Prostate gland (tissue), 2 donors: ENCODE measurements around the gene CENPX. TPM values are rescaled to one million over a fixed set of nuclear protein-coding genes. Genes with fewer than 3 reads are reported as not detected.

Experiments
- DNase-seq: peaks from one replicate; pipeline ENCODE4 v3.0.0-alpha.2; 2019; ENCODE audit warnings: low spot score
- H3K27ac ChIP-seq, 2 donors: fragments of 200-600 bp; sonication (generic); 2 replicates each; pipeline ENCODE4 v1.5.1; 2017 to 2019
- H3K27me3 ChIP-seq: fragments of 200-600 bp; sonication (generic); replicated peaks from 2 replicates; pipeline ENCODE4 v1.5.1; 2019; ENCODE audit not compliant: insufficient read depth
- H3K36me3 ChIP-seq, 2 donors: fragments of 200-600 bp; sonication (generic); 1 replicate in 1 of 2; 2 replicates in 1 of 2; pipeline versions ENCODE4 v1.5.1 to v1.8.1; 2017 to 2019
- H3K4me1 ChIP-seq: fragments of 200-600 bp; sonication (generic); replicated peaks from 2 replicates; pipeline ENCODE4 v1.5.1; 2019
- H3K4me3 ChIP-seq, 2 donors: fragments of 200-600 bp; sonication (generic); 2 replicates each; pipeline ENCODE4 v1.5.1; 2017 to 2019
- H3K9me3 ChIP-seq: fragments of 200-600 bp; sonication (generic); 2 replicates; pipeline ENCODE4 v1.5.1; 2017
- POLR2A ChIP-seq: fragments of 450-650 bp; IDR thresholded peaks from one replicate; pipeline ENCODE4 v1.6.1; 2016; ENCODE audit warnings: antibody characterized with exemption, mild to moderate bottlenecking
- POLR2AphosphoS5 ChIP-seq: sonication (generic); formaldehyde crosslinking; IDR thresholded peaks from one replicate; pipeline ENCODE4 v1.6.1; 2017; ENCODE audit warnings: antibody characterized with exemption
- WGBS: methylation state at CpG from one replicate; pipeline ENCODE4 v1.1.5; 2018; 5-methylcytosine and 5-hydroxymethylcytosine counted together
- intact Hi-C: fragments of 100-400 bp; cut with DNase I; formaldehyde crosslinking; loops from one replicate; pipeline ENCODE4 v1.14.2; 2022
- total RNA-seq, 2 donors: library from RNA; depleted of rRNA; stranded (reverse); fragments of >200 nt; gene quantifications; one replicate each; pipeline ENCODE4 v1.1.0, GENCODE V29; 2016
- TF ChIP-seq, protein P1 (sequence below), 4 experiments: fragments of 200-600 bp in 2 of 4; fragments of 450-650 bp in 2 of 4; sonication (generic) in 2 of 4; IDR thresholded peaks; 1 replicate in 3 of 4; 2 replicates in 1 of 4; pipeline ENCODE4 v1.5.1; 2016 to 2019; ENCODE audit warnings: antibody characterized with exemption in 4 of 4, mild to moderate bottlenecking in 2 of 4, moderate library complexity in 2 of 4

Gene CENPX
- total RNA-seq, 2 donors from 2014 or later, result 84.9 to 263 TPM

DNA sequence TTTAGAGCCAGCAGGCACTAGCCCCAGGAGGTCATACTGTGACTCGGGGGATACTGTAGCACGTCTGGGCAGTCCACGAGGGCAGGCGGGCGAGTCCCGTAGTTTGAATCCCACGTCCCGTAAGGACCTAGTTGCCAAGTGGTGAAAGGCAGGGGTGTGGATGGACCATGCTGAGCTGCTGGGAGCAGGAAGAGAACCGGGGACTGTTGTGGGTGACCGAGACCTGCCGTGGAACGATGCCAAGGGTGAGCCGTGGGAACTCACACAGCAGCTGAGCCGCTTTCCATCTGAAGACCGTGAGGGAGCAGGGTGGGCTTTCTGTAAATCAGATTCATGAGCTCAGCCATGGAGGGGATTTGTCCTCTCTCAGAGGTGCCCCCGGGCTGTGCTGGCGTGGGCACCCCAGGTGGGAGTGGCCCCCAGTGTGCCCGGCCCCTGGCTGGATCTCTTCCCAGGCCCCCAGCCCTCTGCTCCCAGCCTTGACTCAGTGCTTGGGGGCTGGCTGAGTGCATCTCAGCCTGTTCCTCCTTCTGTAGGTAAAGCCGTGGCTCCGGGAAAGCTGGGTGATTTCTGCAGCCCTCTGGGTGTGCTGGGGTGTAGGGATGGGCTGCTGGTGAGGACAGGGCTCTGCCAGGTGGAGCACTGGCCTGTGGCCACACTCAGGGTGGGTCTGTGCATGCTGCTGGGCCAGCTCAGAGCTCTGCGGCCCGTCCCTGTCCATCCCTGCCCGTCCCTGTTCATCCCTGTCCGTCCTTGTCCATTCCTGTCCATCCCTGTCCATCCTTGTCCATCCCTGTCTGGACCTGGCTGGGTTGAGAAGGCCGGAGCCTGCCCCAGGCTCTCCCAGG, 31.6 kb downstream of the CENPX start:
- Histone ChIP-seq H3K27me3 (no peaks in the 10 kb centered on the region), H3K4me1 (peaks cover 14% of the 10 kb centered on the region)
- intact Hi-C loops, result no loop called here

DNA sequence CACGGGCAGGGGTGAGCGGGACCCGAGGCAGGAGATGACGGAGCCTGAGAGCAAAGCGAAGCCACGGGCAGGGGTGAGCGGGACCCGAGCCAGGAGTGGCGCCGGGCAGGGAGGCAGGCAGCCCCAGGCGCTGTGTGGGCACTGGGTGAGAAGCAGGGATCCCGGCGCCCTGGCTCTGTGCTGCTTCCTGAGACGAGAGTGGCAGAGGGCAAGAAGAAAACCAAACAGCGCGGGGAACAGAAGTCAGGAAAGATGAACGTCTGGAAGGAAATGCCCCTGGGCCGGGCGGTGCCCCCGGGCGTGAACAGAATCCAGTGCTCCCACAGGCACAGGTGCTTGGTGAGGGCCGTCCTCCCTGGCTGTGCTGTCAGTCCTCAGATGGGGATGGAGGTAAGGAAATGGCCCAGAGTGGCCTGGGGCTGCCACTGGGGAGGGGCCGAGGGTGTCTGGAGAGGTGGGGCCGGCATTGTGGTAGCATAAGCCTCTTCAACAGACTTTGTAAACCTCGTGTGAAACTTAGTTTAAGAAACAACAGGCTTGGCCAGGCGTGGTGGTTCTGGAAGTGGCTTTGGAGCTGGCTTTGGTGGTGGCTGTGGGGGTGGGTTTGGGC, 35.4 kb downstream of the CENPX start:
- intact Hi-C loops, result no loop called here
- H3K36me3 ChIP-seq, result no peaks in the 10 kb centered on the region
- WGBS, result 85% methylated on average over 26 of the region's 26 CpGs

More for the DNA sequence above, 31.6 kb downstream of the CENPX start:
- no peak for TF ChIP-seq POLR2AphosphoS5
- TF ChIP-seq POLR2A, result no peak
- TF ChIP-seq, protein P1, sequence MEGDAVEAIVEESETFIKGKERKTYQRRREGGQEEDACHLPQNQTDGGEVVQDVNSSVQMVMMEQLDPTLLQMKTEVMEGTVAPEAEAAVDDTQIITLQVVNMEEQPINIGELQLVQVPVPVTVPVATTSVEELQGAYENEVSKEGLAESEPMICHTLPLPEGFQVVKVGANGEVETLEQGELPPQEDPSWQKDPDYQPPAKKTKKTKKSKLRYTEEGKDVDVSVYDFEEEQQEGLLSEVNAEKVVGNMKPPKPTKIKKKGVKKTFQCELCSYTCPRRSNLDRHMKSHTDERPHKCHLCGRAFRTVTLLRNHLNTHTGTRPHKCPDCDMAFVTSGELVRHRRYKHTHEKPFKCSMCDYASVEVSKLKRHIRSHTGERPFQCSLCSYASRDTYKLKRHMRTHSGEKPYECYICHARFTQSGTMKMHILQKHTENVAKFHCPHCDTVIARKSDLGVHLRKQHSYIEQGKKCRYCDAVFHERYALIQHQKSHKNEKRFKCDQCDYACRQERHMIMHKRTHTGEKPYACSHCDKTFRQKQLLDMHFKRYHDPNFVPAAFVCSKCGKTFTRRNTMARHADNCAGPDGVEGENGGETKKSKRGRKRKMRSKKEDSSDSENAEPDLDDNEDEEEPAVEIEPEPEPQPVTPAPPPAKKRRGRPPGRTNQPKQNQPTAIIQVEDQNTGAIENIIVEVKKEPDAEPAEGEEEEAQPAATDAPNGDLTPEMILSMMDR (IDR thresholded peaks at IDR 0.05), result no peak
- Histone ChIP-seq H3K27ac (peak overlapping the region; percentile 42 to 51), H3K36me3 (no peaks in the 10 kb centered on the region), H3K9me3 (no peaks in the 10 kb centered on the region), H3K4me3 (no peak overlapping the region)
- WGBS, result 71% methylated on average over 25 of the region's 25 CpGs
- DNase-seq, result no peak

DNA sequence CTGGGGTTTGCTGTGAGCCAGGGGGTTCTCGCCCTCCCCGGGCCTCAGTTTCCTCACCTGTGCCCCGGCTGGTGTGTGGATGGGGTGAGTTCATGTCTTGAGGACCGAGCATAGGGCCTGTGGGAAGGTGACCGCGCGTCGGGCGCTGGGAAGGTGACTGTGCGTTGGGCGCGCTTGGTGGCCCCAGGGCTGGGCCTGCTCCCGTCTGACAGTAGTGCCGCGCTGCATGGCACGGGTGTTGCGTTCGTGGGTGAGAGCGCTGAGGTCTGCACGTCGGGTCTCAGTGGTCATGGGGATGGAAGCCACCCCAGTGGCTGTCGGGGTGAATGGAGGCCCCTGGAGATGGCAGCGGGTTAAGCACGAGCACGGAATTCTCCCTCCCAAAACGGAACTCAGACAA, 36.1 kb downstream of the CENPX start:
- 96% methylated on average over 26 of the region's 26 CpGs for WGBS
- intact Hi-C loops, result no loop called here
- Histone ChIP-seq H3K27me3 (no peaks in the 10 kb centered on the region), H3K36me3 (no peaks in the 10 kb centered on the region), H3K27ac (no peak overlapping the region), H3K9me3 (no peaks in the 10 kb centered on the region), H3K4me1 (peaks cover 6% of the 10 kb centered on the region), H3K4me3 (no peak overlapping the region)
- DNase-seq, result no peak
- TF ChIP-seq POLR2A (no peak), POLR2AphosphoS5 (no peak)
- TF ChIP-seq, protein P1 (IDR thresholded peaks at IDR 0.05), result no peak

More for the DNA sequence above, 35.4 kb downstream of the CENPX start:
- Histone ChIP-seq H3K27ac (no peak overlapping the region), H3K4me3 (no peak overlapping the region), H3K4me1 (peaks cover 9% of the 10 kb centered on the region), H3K9me3 (no peaks in the 10 kb centered on the region), H3K27me3 (no peaks in the 10 kb centered on the region)
- no peak for DNase-seq
- TF ChIP-seq, protein P1 (IDR thresholded peaks at IDR 0.05), result no peak
- TF ChIP-seq POLR2A (no peak), POLR2AphosphoS5 (no peak)

DNA sequence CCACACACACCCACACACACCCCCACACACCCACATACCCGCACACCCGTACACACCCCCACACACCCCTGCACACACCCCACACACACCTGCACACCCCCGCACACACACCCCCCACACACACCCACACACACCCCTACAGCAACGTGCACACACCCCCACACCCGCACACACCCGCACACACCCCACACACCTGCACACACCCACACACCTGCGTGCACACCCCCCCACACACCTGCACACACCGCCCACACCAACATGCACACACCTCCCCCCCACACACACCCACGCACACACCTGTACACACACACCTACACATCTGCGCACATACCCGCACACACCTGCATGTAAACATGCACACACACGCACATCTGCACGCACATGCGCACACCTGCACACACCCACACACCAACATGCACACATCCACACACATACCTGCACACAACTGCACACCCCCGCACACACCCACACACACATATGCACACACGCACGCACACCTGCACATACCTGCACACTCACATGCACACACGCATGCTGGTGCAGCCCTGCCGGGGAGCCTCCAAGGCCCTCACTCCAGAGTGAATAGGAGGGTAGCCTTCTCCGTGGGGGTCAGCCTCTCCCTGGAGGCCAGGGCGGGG, 37.8 kb downstream of the CENPX start:
- Histone ChIP-seq H3K4me3 (no peak overlapping the region), H3K4me1 (no peaks in the 10 kb centered on the region), H3K27ac (no peak overlapping the region), H3K9me3 (no peaks in the 10 kb centered on the region), H3K27me3 (no peaks in the 10 kb centered on the region), H3K36me3 (no peaks in the 10 kb centered on the region)
- TF ChIP-seq POLR2AphosphoS5 (no peak), POLR2A (no peak)
- TF ChIP-seq, protein P1 (IDR thresholded peaks at IDR 0.05), result no peak
- DNase-seq, result no peak
- intact Hi-C loops, result no loop called here
- WGBS, result 92% methylated on average over 21 of the region's 21 CpGs
